Activated T-cell treated with anti-CD3 and anti-CD28 coated beads, Interleukin-2, amount 50 U/mL, for 4 hours (primary cell): ENCODE results near the gene CEBPZ. TPM values are rescaled to one million over a fixed set of nuclear protein-coding genes. Genes with fewer than 3 reads are reported as not detected.
"Not testable (repeated sequence)": the region's sequence is repeated elsewhere in the genome, so short reads cannot be mapped to it uniquely, and the experiment has no call there.

Experiments
- ATAC-seq, 2 donors: fragments of 200-7000 bp; cut with Tn5 transposase; one replicate each; pipeline ENCODE4 v1.10.0; 2021
- DNase-seq: peaks from one replicate; pipeline ENCODE4 v3.0.0-alpha.2; 2020
- H3K27me3 Mint-ChIP-seq: one replicate; pipeline ENCODE4 v1.8.0; 2021; ENCODE audit warnings: low read depth, mixed read lengths
- H3K36me3 Mint-ChIP-seq: one replicate; pipeline ENCODE4 v1.8.0; 2022; ENCODE audit warnings: mixed read lengths; ENCODE audit not compliant: insufficient read depth
- H3K4me1 Mint-ChIP-seq: one replicate; pipeline ENCODE4 v1.8.0; 2021; ENCODE audit warnings: low read depth, mixed read lengths
- H3K4me3 Mint-ChIP-seq: one replicate; pipeline ENCODE4 v1.8.0; 2021; ENCODE audit warnings: mild to moderate bottlenecking, moderate library complexity, mixed read lengths
- H3K9me3 Mint-ChIP-seq: one replicate; pipeline ENCODE4 v1.8.0; 2021; ENCODE audit warnings: mixed read lengths
- total RNA-seq, 3 donors: library from RNA; stranded (reverse); gene quantifications; one replicate each; pipeline ENCODE4 v1.2.1, GENCODE V29; 2021

The CEBPZ gene
- total RNA-seq, 3 donors from 2014 or later, result 103 to 131 (median 117) TPM

GRCh38 chr2:37232131-37232933 lies 936 bp upstream of the CEBPZ start:
- ATAC-seq, result peak; percentile 0 to 10
- H3K9me3 Mint-ChIP-seq, result no peaks in the 10 kb centered on the region

GRCh38 chr2:37230581-37230980 lies 815 bp downstream of the CEBPZ start:
- Mint-ChIP-seq H3K4me1 (peaks cover 43% of the 10 kb centered on the region), H3K36me3 (peaks cover 34% of the 10 kb centered on the region), H3K27me3 (no peaks in the 10 kb centered on the region), H3K4me3 (no peak overlapping the region), H3K9me3 (no peaks in the 10 kb centered on the region)
- DNase-seq, result no peak
- no peak for ATAC-seq

More at GRCh38 chr2:37232131-37232933, 936 bp upstream of the CEBPZ start:
- Mint-ChIP-seq H3K36me3 (peaks cover 26% of the 10 kb centered on the region), H3K27me3 (no peaks in the 10 kb centered on the region), H3K4me1 (peaks cover 34% of the 10 kb centered on the region), H3K4me3 (no peak overlapping the region)
- no peak for DNase-seq

- no peak for DNase-seq
- H3K9me3 Mint-ChIP-seq, result no peaks in the 10 kb centered on the region
- ATAC-seq, result no peak
- no peak overlapping the region for H3K4me3 Mint-ChIP-seq
- no peaks in the 10 kb centered on the region for H3K27me3 Mint-ChIP-seq
- H3K4me1 Mint-ChIP-seq, result peaks cover 47% of the 10 kb centered on the region
- H3K36me3 Mint-ChIP-seq, result peaks cover 33% of the 10 kb centered on the region
Measured at GRCh38 chr2:37228788-37229187, 2.6 kb downstream of the CEBPZ start.

- Mint-ChIP-seq H3K4me1 (peaks cover 57% of the 10 kb centered on the region), H3K9me3 (no peaks in the 10 kb centered on the region), H3K36me3 (peaks cover 45% of the 10 kb centered on the region), H3K27me3 (no peaks in the 10 kb centered on the region), H3K4me3 (peak overlapping the region; percentile 40)
- no peak for ATAC-seq
- no peak for DNase-seq
Measured at GRCh38 chr2:37226863-37227262, 4.5 kb downstream of the CEBPZ start.

- H3K4me3 Mint-ChIP-seq, result peak overlapping the region; percentile 17
- not testable (repeated sequence) for ATAC-seq, H3K9me3 Mint-ChIP-seq, H3K27me3 Mint-ChIP-seq, DNase-seq
- peaks cover 59% of the 10 kb centered on the region for H3K4me1 Mint-ChIP-seq
- peaks cover 55% of the 10 kb centered on the region for H3K36me3 Mint-ChIP-seq
Measured at GRCh38 chr2:37225129-37225528, 6.3 kb downstream of the CEBPZ start.

GRCh38 chr2:37224063-37224462 lies 7.3 kb downstream of the CEBPZ start:
- no peak for DNase-seq
- H3K36me3 Mint-ChIP-seq, result peaks cover 59% of the 10 kb centered on the region
- H3K4me1 Mint-ChIP-seq, result peaks cover 54% of the 10 kb centered on the region
- no peak overlapping the region for H3K4me3 Mint-ChIP-seq
- no peaks in the 10 kb centered on the region for H3K9me3 Mint-ChIP-seq
- no peak for ATAC-seq
- no peaks in the 10 kb centered on the region for H3K27me3 Mint-ChIP-seq

- Mint-ChIP-seq H3K4me3 (no peak overlapping the region), H3K27me3 (no peaks in the 10 kb centered on the region), H3K4me1 (peaks cover 48% of the 10 kb centered on the region), H3K9me3 (no peaks in the 10 kb centered on the region), H3K36me3 (peaks cover 61% of the 10 kb centered on the region)
- DNase-seq (no peak), ATAC-seq (no peak)
Measured at GRCh38 chr2:37223131-37223530, 8.3 kb downstream of the CEBPZ start.

GRCh38 chr2:37219046-37219445 lies 12.3 kb downstream of the CEBPZ start:
- DNase-seq (no peak), ATAC-seq (no peak)
- Mint-ChIP-seq H3K27me3 (no peaks in the 10 kb centered on the region), H3K4me3 (no peak overlapping the region), H3K4me1 (peaks cover 18% of the 10 kb centered on the region), H3K36me3 (peaks cover 44% of the 10 kb centered on the region), H3K9me3 (no peaks in the 10 kb centered on the region)

GRCh38 chr2:37215250-37215649 lies 16.1 kb downstream of the CEBPZ start:
- H3K36me3 Mint-ChIP-seq, result peaks cover 45% of the 10 kb centered on the region
- no peaks in the 10 kb centered on the region for H3K4me1 Mint-ChIP-seq
- ATAC-seq, result no peak
- DNase-seq, result no peak
- H3K9me3 Mint-ChIP-seq, result no peaks in the 10 kb centered on the region
- H3K4me3 Mint-ChIP-seq, result no peak overlapping the region
- no peaks in the 10 kb centered on the region for H3K27me3 Mint-ChIP-seq

GRCh38 chr2:37211939-37212338 lies 19.5 kb downstream of the CEBPZ start:
- H3K9me3 Mint-ChIP-seq, result peaks cover 22% of the 10 kb centered on the region
- peaks cover 11% of the 10 kb centered on the region for H3K4me1 Mint-ChIP-seq
- ATAC-seq (no peak), DNase-seq (no peak)
- no peaks in the 10 kb centered on the region for H3K27me3 Mint-ChIP-seq
- peaks cover 68% of the 10 kb centered on the region for H3K36me3 Mint-ChIP-seq
- no peak overlapping the region for H3K4me3 Mint-ChIP-seq

- H3K9me3 Mint-ChIP-seq, result peaks cover 26% of the 10 kb centered on the region
- no peaks in the 10 kb centered on the region for H3K27me3 Mint-ChIP-seq
- H3K36me3 Mint-ChIP-seq, result peaks cover 72% of the 10 kb centered on the region
- ATAC-seq (no peak), DNase-seq (no peak)
- H3K4me1 Mint-ChIP-seq, result peaks cover 16% of the 10 kb centered on the region
- no peak overlapping the region for H3K4me3 Mint-ChIP-seq
Measured at GRCh38 chr2:37211212-37211611, 20.2 kb downstream of the CEBPZ start.

- DNase-seq, H3K27me3 Mint-ChIP-seq, ATAC-seq, H3K4me3 Mint-ChIP-seq: not testable (repeated sequence)
- H3K9me3 Mint-ChIP-seq, result peaks cover 34% of the 10 kb centered on the region
- peaks cover 21% of the 10 kb centered on the region for H3K4me1 Mint-ChIP-seq
- peaks cover 89% of the 10 kb centered on the region for H3K36me3 Mint-ChIP-seq
Measured at GRCh38 chr2:37206760-37207159, 24.6 kb downstream of the CEBPZ start.

- DNase-seq, result no peak
Measured at GRCh38 chr2:37205689-37206341, 25.6 kb downstream of the CEBPZ start.

GRCh38 chr2:37205071-37205661 lies 26.2 kb downstream of the CEBPZ start:
- ATAC-seq, H3K27me3 Mint-ChIP-seq, H3K4me3 Mint-ChIP-seq, DNase-seq: not testable (repeated sequence)
- H3K36me3 Mint-ChIP-seq, result peaks cover 76% of the 10 kb centered on the region
- H3K9me3 Mint-ChIP-seq, result peaks cover 34% of the 10 kb centered on the region
- H3K4me1 Mint-ChIP-seq, result peaks cover 32% of the 10 kb centered on the region

More at GRCh38 chr2:37205689-37206341, 25.6 kb downstream of the CEBPZ start:
- Mint-ChIP-seq H3K9me3 (peaks cover 34% of the 10 kb centered on the region), H3K4me3 (no peak overlapping the region), H3K36me3 (peaks cover 82% of the 10 kb centered on the region), H3K27me3 (no peaks in the 10 kb centered on the region), H3K4me1 (peaks cover 29% of the 10 kb centered on the region)
- ATAC-seq, result no peak
